ENCODE data around the gene DDX19B. TPM values are rescaled to one million over a fixed set of nuclear protein-coding genes. Genes with fewer than 3 reads are reported as not detected.

DDX19B gene
- total RNA-seq, 1 donor from 2014 or later, result 13.7 TPM

DNA sequence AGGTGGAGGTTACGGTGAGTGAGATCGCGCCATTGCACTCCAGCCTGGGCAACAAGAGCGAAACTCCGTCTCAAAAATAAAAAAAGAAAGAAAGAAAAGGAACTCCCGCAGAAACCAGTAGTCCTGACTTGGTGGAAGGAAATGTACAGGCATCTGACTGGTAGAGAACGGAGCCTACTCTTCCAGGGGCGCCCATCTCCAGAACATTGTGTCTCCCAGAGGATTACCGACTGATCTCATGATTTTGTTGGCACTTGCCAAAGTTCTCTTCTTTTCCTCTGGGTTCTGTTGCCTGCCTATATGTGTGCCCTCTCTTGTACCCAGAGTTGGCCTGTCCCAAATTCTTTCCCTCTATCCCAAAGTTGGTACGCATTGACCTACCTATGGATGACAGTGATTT is 71.9 kb downstream of the DDX19B start:
- H3K4me1 ChIP-seq, result no peaks in the 10 kb centered on the region
- intact Hi-C loops (cut with micrococcal nuclease), result no loop called here

DNA sequence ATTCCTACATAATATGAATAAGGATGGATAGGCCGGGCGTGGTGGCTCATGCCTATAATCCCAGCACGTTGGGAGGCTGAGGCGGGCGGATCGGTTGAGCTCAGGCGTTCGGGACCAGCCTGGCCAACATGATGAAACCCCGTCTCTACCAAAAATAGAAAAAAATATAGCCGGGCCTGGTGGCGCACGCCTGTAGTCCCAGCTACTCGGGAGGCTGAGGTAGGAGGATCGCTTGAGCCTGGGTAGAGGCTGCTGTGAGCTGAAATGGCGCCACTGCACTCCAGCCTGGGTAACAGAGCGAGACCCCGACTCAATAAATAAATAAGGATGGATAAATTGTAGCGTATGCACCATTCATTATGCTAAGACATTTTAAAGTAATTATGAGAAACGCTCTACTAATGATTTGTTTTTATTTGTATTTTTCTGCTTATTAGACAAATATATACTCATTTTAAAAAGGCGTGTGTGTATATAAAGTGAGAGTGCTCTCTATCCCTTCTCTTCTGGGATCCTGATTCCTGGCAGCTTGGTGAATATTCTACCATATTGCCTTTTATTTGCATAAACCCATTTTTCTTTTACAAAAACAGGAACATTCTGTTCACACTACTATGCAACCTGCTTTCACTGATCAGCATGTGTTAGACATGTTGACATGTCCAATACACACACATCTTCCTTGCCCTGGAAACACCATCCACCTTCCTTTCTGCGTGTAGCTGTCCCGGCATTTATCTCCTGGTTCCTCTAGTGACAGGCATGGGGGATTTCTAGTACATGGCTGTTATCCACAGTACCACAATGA is 74.1 kb downstream of the DDX19B start:
- H3K36me3 ChIP-seq, result peaks cover 73% of the 10 kb centered on the region
- H3K4me3 ChIP-seq, result no peak overlapping the region
- intact Hi-C loops (cut with micrococcal nuclease), result no loop called here
- TF ChIP-seq, protein P1, sequence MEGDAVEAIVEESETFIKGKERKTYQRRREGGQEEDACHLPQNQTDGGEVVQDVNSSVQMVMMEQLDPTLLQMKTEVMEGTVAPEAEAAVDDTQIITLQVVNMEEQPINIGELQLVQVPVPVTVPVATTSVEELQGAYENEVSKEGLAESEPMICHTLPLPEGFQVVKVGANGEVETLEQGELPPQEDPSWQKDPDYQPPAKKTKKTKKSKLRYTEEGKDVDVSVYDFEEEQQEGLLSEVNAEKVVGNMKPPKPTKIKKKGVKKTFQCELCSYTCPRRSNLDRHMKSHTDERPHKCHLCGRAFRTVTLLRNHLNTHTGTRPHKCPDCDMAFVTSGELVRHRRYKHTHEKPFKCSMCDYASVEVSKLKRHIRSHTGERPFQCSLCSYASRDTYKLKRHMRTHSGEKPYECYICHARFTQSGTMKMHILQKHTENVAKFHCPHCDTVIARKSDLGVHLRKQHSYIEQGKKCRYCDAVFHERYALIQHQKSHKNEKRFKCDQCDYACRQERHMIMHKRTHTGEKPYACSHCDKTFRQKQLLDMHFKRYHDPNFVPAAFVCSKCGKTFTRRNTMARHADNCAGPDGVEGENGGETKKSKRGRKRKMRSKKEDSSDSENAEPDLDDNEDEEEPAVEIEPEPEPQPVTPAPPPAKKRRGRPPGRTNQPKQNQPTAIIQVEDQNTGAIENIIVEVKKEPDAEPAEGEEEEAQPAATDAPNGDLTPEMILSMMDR (IDR thresholded peaks at IDR 0.05; ENCODE audit: borderline replicate concordance), result no peak
- no peaks in the 10 kb centered on the region for H3K27me3 ChIP-seq (ENCODE audit: low read depth)
- H3K4me1 ChIP-seq, result no peaks in the 10 kb centered on the region
- DNase-seq, result no peak
- no peak overlapping the region for H3K27ac ChIP-seq (replicated peaks)
- H3K9me3 ChIP-seq (replicated peaks), result no peaks in the 10 kb centered on the region

More for the DNA sequence above, 71.9 kb downstream of the DDX19B start:
- TF ChIP-seq, protein P1 (IDR thresholded peaks at IDR 0.05; ENCODE audit: borderline replicate concordance), result no peak
- H3K36me3 ChIP-seq, result peaks cover 90% of the 10 kb centered on the region
- no peaks in the 10 kb centered on the region for H3K9me3 ChIP-seq (replicated peaks)
- H3K4me3 ChIP-seq, result no peak overlapping the region
- H3K27me3 ChIP-seq (ENCODE audit: low read depth), result no peaks in the 10 kb centered on the region
- no peak overlapping the region for H3K27ac ChIP-seq (replicated peaks)
- no peak for DNase-seq

DNA sequence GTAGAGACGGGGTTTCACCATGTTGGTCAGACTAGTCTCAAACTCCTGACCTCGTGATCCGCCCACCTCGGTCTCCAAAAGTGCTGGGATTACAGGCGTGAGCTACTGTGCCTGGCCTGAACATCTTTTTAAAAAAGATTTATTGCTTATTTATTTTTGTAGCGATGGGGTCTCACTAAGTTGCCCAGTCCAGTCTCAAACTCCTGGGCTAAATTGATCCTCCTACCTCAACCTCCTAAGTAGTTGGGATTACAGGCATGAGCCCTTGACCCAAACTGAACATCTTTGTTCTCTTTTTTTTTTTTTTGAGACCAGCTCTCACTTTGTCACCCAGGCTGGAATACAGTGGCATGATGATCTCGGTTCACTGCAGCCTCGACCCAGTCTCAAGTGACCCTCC is 75.2 kb downstream of the DDX19B start:
- DNase-seq, result no peak
- no peaks in the 10 kb centered on the region for H3K27me3 ChIP-seq (ENCODE audit: low read depth)
- TF ChIP-seq, protein P1 (IDR thresholded peaks at IDR 0.05; ENCODE audit: borderline replicate concordance), result no peak
- H3K4me1 ChIP-seq, result no peaks in the 10 kb centered on the region
- no peaks in the 10 kb centered on the region for H3K9me3 ChIP-seq (replicated peaks)
- intact Hi-C loops (cut with micrococcal nuclease), result no loop called here
- peaks cover 62% of the 10 kb centered on the region for H3K36me3 ChIP-seq
- H3K4me3 ChIP-seq, result no peak overlapping the region
- H3K27ac ChIP-seq (replicated peaks), result no peak overlapping the region

DNA sequence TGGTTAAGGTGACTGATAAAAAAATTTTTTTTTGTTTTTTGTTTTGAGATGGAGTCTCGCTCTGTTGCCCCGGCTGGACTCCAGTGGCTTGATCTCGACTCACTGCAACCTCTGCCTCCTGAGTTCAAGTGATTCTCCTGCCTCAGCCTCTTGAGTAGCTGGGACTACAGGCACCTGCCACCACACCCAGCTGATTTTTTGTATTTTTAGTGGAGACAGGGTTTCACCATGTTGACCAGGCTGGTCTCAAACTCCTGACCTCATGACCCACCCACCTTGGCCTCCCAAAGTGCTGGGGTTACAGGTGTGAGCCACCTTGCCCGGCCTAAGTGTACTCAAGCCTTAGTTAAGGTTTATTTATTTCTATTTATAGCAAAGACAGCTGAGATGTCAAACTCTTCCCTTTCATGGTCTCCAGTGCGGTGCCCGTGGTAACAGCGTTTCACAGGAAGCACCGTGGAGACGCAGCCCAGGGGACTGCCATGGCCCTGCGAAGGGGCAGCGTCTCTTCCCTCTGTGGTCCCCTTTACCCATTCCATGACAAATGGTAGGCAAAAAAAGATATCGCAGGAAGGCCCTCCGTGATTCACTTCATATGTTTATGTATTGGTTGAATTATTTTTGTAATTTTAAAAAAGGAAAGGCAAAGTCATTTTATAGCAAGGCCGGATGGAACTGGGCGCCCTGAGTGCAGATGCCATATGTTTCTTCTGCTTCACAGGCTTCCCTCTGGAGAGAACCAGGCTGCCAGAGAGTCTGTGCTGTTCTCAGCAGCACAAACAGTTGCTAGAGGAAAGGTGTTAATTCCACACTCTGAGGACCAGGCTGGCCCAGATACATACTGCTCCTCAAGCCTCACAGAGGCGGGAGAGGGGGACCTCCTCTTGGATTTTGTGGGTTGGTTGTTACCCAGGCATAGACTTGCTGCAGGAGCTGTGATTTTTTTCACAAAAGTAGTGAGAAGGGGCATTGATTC is 76.9 kb downstream of the DDX19B start:
- TF ChIP-seq, protein P1 (IDR thresholded peaks at IDR 0.05; ENCODE audit: borderline replicate concordance), result no peak
- DNase-seq, result no peak
- Histone ChIP-seq H3K9me3 (replicated peaks) (no peaks in the 10 kb centered on the region), H3K27ac (replicated peaks) (no peak overlapping the region), H3K27me3 (ENCODE audit: low read depth) (no peaks in the 10 kb centered on the region), H3K4me1 (peaks cover 17% of the 10 kb centered on the region), H3K36me3 (peaks cover 46% of the 10 kb centered on the region), H3K4me3 (no peak overlapping the region)
- intact Hi-C loops (cut with micrococcal nuclease), result no loop called here

DNA sequence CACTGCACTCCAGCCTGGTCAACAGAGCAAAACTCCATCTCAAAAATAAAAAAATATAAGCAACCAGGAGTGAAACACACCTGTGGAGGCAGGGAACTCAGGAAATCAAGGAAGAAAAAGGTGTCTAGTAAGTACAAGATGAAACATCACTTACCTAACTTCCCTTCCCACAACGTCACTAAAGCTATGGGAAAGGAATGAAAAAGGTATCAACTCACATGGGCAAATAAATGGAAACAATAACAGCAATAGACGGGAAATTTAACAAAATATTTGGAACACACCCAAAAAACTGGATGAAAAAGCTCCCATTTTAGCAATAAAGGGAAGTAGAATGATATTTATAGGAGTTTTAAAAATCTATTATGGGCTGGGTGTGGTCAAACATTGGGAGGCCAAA is 78.8 kb downstream of the DDX19B start:
- H3K27me3 ChIP-seq (ENCODE audit: low read depth), result no peaks in the 10 kb centered on the region
- peaks cover 33% of the 10 kb centered on the region for H3K36me3 ChIP-seq
- H3K27ac ChIP-seq (replicated peaks), result no peak overlapping the region
- TF ChIP-seq, protein P1 (IDR thresholded peaks at IDR 0.05; ENCODE audit: borderline replicate concordance), result no peak
- DNase-seq, result no peak
- H3K4me1 ChIP-seq, result peaks cover 27% of the 10 kb centered on the region
- H3K9me3 ChIP-seq (replicated peaks), result no peaks in the 10 kb centered on the region
- intact Hi-C loops (cut with micrococcal nuclease), result no loop called here
- H3K4me3 ChIP-seq, result no peak overlapping the region
